Heart left ventricle (tissue), 16 donors: ENCODE data around the gene JDP2. TPM values are rescaled to one million over a fixed set of nuclear protein-coding genes. Genes with fewer than 3 reads are reported as not detected.
A peak's percentile ranks its signal among the peaks of the same experiment; 100 is the strongest.
"Not testable (repeated sequence)": the region's sequence is repeated elsewhere in the genome, so short reads cannot be mapped to it uniquely, and the experiment has no call there.

Source experiments
- ATAC-seq, 4 donors: fragments of 200-7000 bp; cut with Tn5 transposase; one replicate each; pipeline ENCODE4 v1.9.1; 2020 to 2022; ENCODE audit warnings: moderate library complexity in 4 of 4, mild to moderate bottlenecking in 3 of 4, moderate number of reproducible peaks in 1 of 4
- DNase-seq, 5 donors: peaks; one replicate each; pipeline ENCODE4 v3.0.0-alpha.2; 2020
- H3K27ac ChIP-seq, 12 donors: fragments of 200-600 bp; sonication (generic) in 4 of 12; one replicate each; pipeline versions ENCODE4 v1.5.0 to v1.8.0; 2016 to 2022; ENCODE audit warnings: mild to moderate bottlenecking in 2 of 12
- H3K27me3 ChIP-seq, 9 donors: fragments of 200-600 bp; sonication (generic) in 2 of 9; one replicate each; pipeline versions ENCODE4 v1.5.1 to v1.8.0; 2016 to 2022; ENCODE audit warnings: mild to moderate bottlenecking in 3 of 9
- H3K36me3 ChIP-seq, 9 donors: fragments of 200-600 bp; sonication (generic) in 2 of 9; one replicate each; pipeline versions ENCODE4 v1.5.0 to v1.8.0; 2018 to 2022; ENCODE audit warnings: mild to moderate bottlenecking in 2 of 9
- H3K4me1 ChIP-seq, 12 donors: fragments of 200-600 bp; sonication (generic) in 4 of 12; one replicate each; pipeline versions ENCODE4 v1.5.0 to v1.8.0; 2016 to 2022; ENCODE audit warnings: mild to moderate bottlenecking in 3 of 12
- H3K4me3 ChIP-seq, 12 donors: fragments of 200-600 bp; sonication (generic) in 4 of 12; one replicate each; pipeline versions ENCODE4 v1.5.0 to v1.8.0; 2017 to 2022; ENCODE audit warnings: mild to moderate bottlenecking in 9 of 12, moderate library complexity in 4 of 12
- H3K9me3 ChIP-seq, 12 donors: fragments of 200-600 bp; sonication (generic) in 4 of 12; one replicate each; pipeline versions ENCODE4 v1.5.0 to v1.8.0; 2016 to 2022; ENCODE audit warnings: mild to moderate bottlenecking in 1 of 12
- CTCF ChIP-seq, 12 donors: fragments of 200-600 bp; sonication (generic) in 4 of 12; IDR thresholded peaks; one replicate each; pipeline versions ENCODE4 v1.5.0 to v1.8.0; 2018 to 2022; ENCODE audit warnings: antibody characterized with exemption in 12 of 12, mild to moderate bottlenecking in 5 of 12
- POLR2A ChIP-seq, 2 donors: fragments of 450-650 bp; IDR thresholded peaks; one replicate each; pipeline ENCODE4 v1.6.1; 2017; ENCODE audit warnings: antibody characterized with exemption in 2 of 2, mild to moderate bottlenecking in 2 of 2, moderate library complexity in 2 of 2
- WGBS, 4 donors: extraction: QIAGEN DNeasy Blood & Tissue Kit in 2 of 4; methylation state at CpG; one replicate each; pipeline versions ENCODE4 v1.1.5 to v1.1.7; 2013 to 2018; 5-methylcytosine and 5-hydroxymethylcytosine counted together
- intact Hi-C, 10 donors: fragments of 100-400 bp; cut with DNase I; formaldehyde crosslinking; loops; one replicate each; pipeline versions ENCODE4 v1.11.1 to v1.14.2; 2022
- polyA plus RNA-seq, 2 donors: library from polyadenylated mRNA; stranded (reverse); fragments of 200-250 nt; gene quantifications; one replicate each; pipeline ENCODE4 v1.2.3, GENCODE V29; 2013
- total RNA-seq, 9 donors: library from RNA; depleted of rRNA in 2 of 9; stranded (reverse); fragments of >200 nt in 2 of 9; fragmentation: NEBNext Ultra II Directional in 3 of 9; extraction: Animal tissue kit (Norgen Biotek cat#: 25700) in 3 of 9; gene quantifications; one replicate each; pipeline versions ENCODE4 v1.1.0 to v1.2.4, GENCODE V29; 2016 to 2023
- donor health status: ischemic (EF 13 %, LVEDD 7.1; RV severe dilation, severe dysfunction).
- donor health status: healthy with polysubstance abuse.
- donor health status: DM: no; HTN: yes; CAD: no.
- donor health status: DM: no; HTN: no; CAD: no.
- donor health status: ischemic (EF 25% LVEDD 6.9; RV normal size, moderate dysfunction).
- donor health status: ischemic (EF 25% LVEDD 5.7; RV mildly dilated, moderate dysfunction).
- donor health status: healthy.
- donor health status: DM: yes; HTN: yes; CAD: no.
- donor health status: ischemic (EF 35%, LVEDD 5.7; RV mildly dilated, moderate dysfunction).
- donor health status: nonischemic (EF 11% LVEDD 7.7; RV severe dilation, severe dysfunction).
- donor health status: DM: yes; HTN: yes; CAD: no.
- donor health status: PGD.
- donor health status: ischemic (EF 29% LVEDD 5.4; RV normal size, mild dysfunction).
- donor health status: nonischemic (EF 23%, LVEDD 6.1; RV moderate dilation, normal function).

The JDP2 gene
- total and polyA plus RNA-seq, 11 donors = 12.2 to 72.6 (median 28.1) TPM

DNA sequence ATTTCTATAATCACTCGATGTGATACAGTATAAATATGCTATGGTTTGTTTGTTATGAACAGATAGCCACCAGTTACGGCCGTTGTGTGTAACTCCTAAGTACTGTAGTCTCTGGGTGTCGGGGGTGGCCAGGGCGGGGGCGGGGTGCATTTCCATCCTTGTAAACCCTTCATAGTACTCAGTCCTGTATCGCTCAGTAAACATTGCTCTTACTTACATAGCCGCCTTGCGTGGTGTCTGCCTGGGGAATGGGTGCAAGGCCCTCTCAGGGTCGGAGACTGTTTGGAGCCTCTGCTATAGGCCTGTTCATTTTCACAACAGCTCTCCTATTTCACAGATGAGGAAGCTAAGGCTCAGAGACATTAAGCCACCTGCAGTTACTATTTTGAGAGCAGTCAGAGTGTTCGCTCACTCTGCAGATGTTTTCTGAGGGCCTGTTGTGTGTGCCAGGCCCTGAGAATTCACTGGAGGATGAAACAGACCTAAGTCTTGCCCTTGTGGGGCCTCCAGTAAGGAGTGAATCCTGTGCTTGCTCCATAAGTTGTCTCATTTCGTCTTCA, 42.5 kb downstream of the JDP2 start:
- 88 to 94% (median 91%) methylated on average over 12 of the region's 12 CpGs for WGBS, 4 donors

DNA sequence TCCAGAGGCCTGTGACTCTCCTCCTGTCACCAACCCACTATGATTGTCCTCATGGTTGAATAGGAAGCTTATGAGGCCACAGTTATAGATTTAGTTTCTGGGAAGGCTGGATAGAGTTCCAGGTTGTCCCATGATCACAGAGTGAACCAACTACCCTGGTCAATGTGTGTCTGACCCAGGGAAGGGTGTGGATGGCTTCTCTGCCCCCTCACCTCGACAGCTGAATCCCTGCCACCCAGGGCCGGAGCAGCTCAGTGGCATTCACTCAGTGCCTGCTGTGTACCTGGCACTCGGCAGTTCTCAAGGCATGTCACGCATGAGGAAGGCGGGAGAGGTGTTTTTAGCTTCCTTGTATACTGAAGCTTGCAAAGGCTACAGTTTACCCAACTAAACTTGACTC, 43.2 kb downstream of the JDP2 start:
- peaks cover 3 to 76% (median 55%) of the 10 kb centered on the region in 9 donors for H3K36me3 ChIP-seq

More for the DNA sequence above, 42.5 kb downstream of the JDP2 start:
- H3K4me1 ChIP-seq = peaks cover 0 to 21% (median 8%) of the 10 kb centered on the region in 12 donors
- DNase-seq (no peak), ATAC-seq (no peak)
- peak overlapping the region in 1 of 12 donors; percentile 68 for H3K27ac ChIP-seq
- intact Hi-C loops = no loop called here
- H3K36me3 ChIP-seq = peaks cover 3 to 77% (median 58%) of the 10 kb centered on the region in 9 donors
- no peak overlapping the region for H3K4me3 ChIP-seq
- no peaks in the 10 kb centered on the region for H3K27me3 ChIP-seq
- H3K9me3 ChIP-seq = no peaks in the 10 kb centered on the region
- TF ChIP-seq CTCF (IDR thresholded peaks at IDR 0.05) = no peak
- no peak for TF ChIP-seq POLR2A (IDR thresholded peaks at IDR 0.05)

GRCh38 chr14:75474127-75474526, 46.3 kb downstream of the JDP2 start:
- H3K36me3 ChIP-seq = peaks cover 3 to 73% (median 57%) of the 10 kb centered on the region in 9 donors

More for the DNA sequence above, 43.2 kb downstream of the JDP2 start:
- DNase-seq (no peak), ATAC-seq (no peak)
- H3K9me3 ChIP-seq = no peaks in the 10 kb centered on the region
- TF ChIP-seq CTCF (IDR thresholded peaks at IDR 0.05) (no peak), POLR2A (IDR thresholded peaks at IDR 0.05) (no peak)
- H3K27me3 ChIP-seq = no peaks in the 10 kb centered on the region
- H3K4me3 ChIP-seq = no peak overlapping the region
- intact Hi-C loops = no loop called here
- peaks cover 0 to 16% (median 7%) of the 10 kb centered on the region in 12 donors for H3K4me1 ChIP-seq
- whole genome bisulfite sequencing, 4 donors = 94 to 97% (median 96%) methylated on average over 5 of the region's 5 CpGs
- peak overlapping the region in 1 of 12 donors; percentile 68 for H3K27ac ChIP-seq

GRCh38 chr14:75476274-75476995, 48.6 kb downstream of the JDP2 start:
- 66 to 77% (median 74%) methylated on average over 10 to 11 of the region's 11 CpGs for WGBS, 4 donors
- no peaks in the 10 kb centered on the region for H3K4me1 ChIP-seq
- no peak overlapping the region for H3K27ac ChIP-seq
- no peak overlapping the region for H3K4me3 ChIP-seq
- peak in 3 of 4 donors; percentile 61 to 82 (median 73) for ATAC-seq
- TF ChIP-seq CTCF (IDR thresholded peaks at IDR 0.05) = peak in 2 of 12 donors; percentile 7 to 13
- no peak for TF ChIP-seq POLR2A (IDR thresholded peaks at IDR 0.05)
- H3K27me3 ChIP-seq = no peaks in the 10 kb centered on the region
- H3K36me3 ChIP-seq = peaks cover 3 to 50% (median 34%) of the 10 kb centered on the region in 9 donors
- no peaks in the 10 kb centered on the region for H3K9me3 ChIP-seq
- peak in 2 of 5 donors; percentile 39 to 55 for DNase-seq
- intact Hi-C loops = loop anchor here in 1 of 10 donors (5.0 kb wide), 1 partner anchor 39 kb away; no protein-coding TSS in a partner anchor

More at GRCh38 chr14:75474127-75474526, 46.3 kb downstream of the JDP2 start:
- H3K9me3 ChIP-seq, intact Hi-C loops, ATAC-seq, H3K27ac ChIP-seq, H3K4me3 ChIP-seq, DNase-seq, H3K27me3 ChIP-seq, H3K4me1 ChIP-seq: not testable (repeated sequence)
- 77 to 89% (median 87%) methylated on average over 6 of the region's 6 CpGs for WGBS, 4 donors
